Mucosa of rectum (tissue), 2 donors: ENCODE data around the gene IGDCC3.
A peak's percentile ranks its signal among the peaks of the same experiment; 100 is the strongest.

ENCODE experiments used
- H3K27ac ChIP-seq, 2 donors: one replicate each; pipeline ENCODE4 v1.7.0; 2013; ENCODE audit warnings: inconsistent platforms in 2 of 2, low read depth in 2 of 2, low read length in 2 of 2
- H3K27me3 ChIP-seq, 2 donors: one replicate each; pipeline ENCODE4 v1.7.0; 2013; ENCODE audit warnings: low read length in 2 of 2; ENCODE audit not compliant: control insufficient read depth in 2 of 2, insufficient read depth in 2 of 2
- H3K36me3 ChIP-seq, 2 donors: one replicate each; pipeline ENCODE4 v1.7.0; 2013; ENCODE audit warnings: low read length in 2 of 2; ENCODE audit not compliant: control insufficient read depth in 2 of 2, insufficient read depth in 2 of 2
- H3K4me1 ChIP-seq, 2 donors: one replicate each; pipeline ENCODE4 v1.7.0; 2013; ENCODE audit warnings: low read length in 2 of 2, mild to moderate bottlenecking in 1 of 2; ENCODE audit not compliant: control insufficient read depth in 2 of 2, insufficient read depth in 2 of 2
- H3K4me3 ChIP-seq, 2 donors: one replicate each; pipeline ENCODE4 v1.7.0; 2013; ENCODE audit warnings: low read length in 2 of 2
- H3K9ac ChIP-seq, 2 donors: one replicate each; pipeline ENCODE4 v1.7.0; 2013; ENCODE audit warnings: low read length in 2 of 2, low read depth in 1 of 2, mild to moderate bottlenecking in 1 of 2
- H3K9me3 ChIP-seq, 2 donors: one replicate each; pipeline ENCODE4 v1.7.0; 2013; ENCODE audit warnings: low read length in 2 of 2; ENCODE audit not compliant: control insufficient read depth in 2 of 2
- donor health status: healthy.
- donor health status: Normal muscosa, but diverticular disease.

Gene IGDCC3

GRCh38 chr15:65377976-65378366 lies at the start of gene IGDCC3:
IGDCC3 (minus strand) TSS chr15:65378002; CDS start chr15:65377788, 214 bp downstream.
- H3K36me3 ChIP-seq: no peaks in the 10 kb centered on the region
- H3K27ac ChIP-seq: no peak within 1 kb of the TSS
- H3K9me3 ChIP-seq: no peaks in the 10 kb centered on the region
- peaks cover 43 to 49% of the 10 kb centered on the region in 2 donors for H3K27me3 ChIP-seq
- H3K9ac ChIP-seq: no peak within 1 kb of the TSS
- peak within 1 kb of the TSS; percentile 58 to 60 for H3K4me3 ChIP-seq
- H3K4me1 ChIP-seq: peaks cover 7 to 9% of the 10 kb centered on the region in 2 donors

- no peak overlapping the region for H3K4me3 ChIP-seq
- no peaks in the 10 kb centered on the region for H3K9me3 ChIP-seq
- no peak overlapping the region for H3K9ac ChIP-seq
- peaks cover 6 to 8% of the 10 kb centered on the region in 2 donors for H3K4me1 ChIP-seq
- H3K27ac ChIP-seq: no peak overlapping the region
- peaks cover 11 to 13% of the 10 kb centered on the region in 2 donors for H3K27me3 ChIP-seq
- H3K36me3 ChIP-seq: no peaks in the 10 kb centered on the region
Observed at GRCh38 chr15:65426216-65426853, 48.5 kb upstream of the IGDCC3 start.

GRCh38 chr15:65424683-65425082 lies 46.9 kb upstream of the IGDCC3 start:
- Histone ChIP-seq H3K9ac (no peak overlapping the region), H3K9me3 (no peaks in the 10 kb centered on the region), H3K27me3 (peaks cover 21 to 25% of the 10 kb centered on the region in 2 donors), H3K36me3 (no peaks in the 10 kb centered on the region), H3K27ac (no peak overlapping the region), H3K4me3 (no peak overlapping the region), H3K4me1 (peaks cover 14 to 16% of the 10 kb centered on the region in 2 donors)

GRCh38 chr15:65423976-65424679 lies 46.3 kb upstream of the IGDCC3 start:
- Histone ChIP-seq H3K9me3 (no peaks in the 10 kb centered on the region), H3K27ac (no peak overlapping the region), H3K9ac (no peak overlapping the region), H3K4me3 (no peak overlapping the region), H3K4me1 (peaks cover 14 to 16% of the 10 kb centered on the region in 2 donors), H3K27me3 (peaks cover 21 to 25% of the 10 kb centered on the region in 2 donors), H3K36me3 (no peaks in the 10 kb centered on the region)

GRCh38 chr15:65423150-65423975 lies 45.6 kb upstream of the IGDCC3 start:
- Histone ChIP-seq H3K9me3 (no peaks in the 10 kb centered on the region), H3K27ac (no peak overlapping the region), H3K4me1 (peaks cover 14 to 16% of the 10 kb centered on the region in 2 donors), H3K36me3 (no peaks in the 10 kb centered on the region), H3K4me3 (peak overlapping the region in 1 of 2 donors; percentile 10), H3K27me3 (peaks cover 21 to 27% of the 10 kb centered on the region in 2 donors), H3K9ac (no peak overlapping the region)

GRCh38 chr15:65421360-65422215 lies 43.8 kb upstream of the IGDCC3 start:
- H3K27me3 ChIP-seq: peaks cover 21 to 28% of the 10 kb centered on the region in 2 donors
- H3K4me1 ChIP-seq: peaks cover 14 to 16% of the 10 kb centered on the region in 2 donors
- H3K36me3 ChIP-seq: no peaks in the 10 kb centered on the region
- peak overlapping the region; percentile 58 to 61 for H3K4me3 ChIP-seq
- H3K9ac ChIP-seq: peak overlapping the region; percentile 8 to 33
- no peaks in the 10 kb centered on the region for H3K9me3 ChIP-seq
- H3K27ac ChIP-seq: peak overlapping the region in 1 of 2 donors; percentile 70

GRCh38 chr15:65420975-65421359 lies 43.2 kb upstream of the IGDCC3 start:
- Histone ChIP-seq H3K4me1 (peaks cover 14 to 16% of the 10 kb centered on the region in 2 donors), H3K9me3 (no peaks in the 10 kb centered on the region), H3K36me3 (no peaks in the 10 kb centered on the region), H3K9ac (no peak overlapping the region), H3K4me3 (peak overlapping the region; percentile 31 to 37), H3K27ac (peak overlapping the region in 1 of 2 donors; percentile 21), H3K27me3 (peaks cover 21 to 28% of the 10 kb centered on the region in 2 donors)

GRCh38 chr15:65418596-65418995 lies 40.8 kb upstream of the IGDCC3 start:
- peaks cover 21 to 26% of the 10 kb centered on the region in 2 donors for H3K27me3 ChIP-seq
- no peak overlapping the region for H3K9ac ChIP-seq
- H3K4me3 ChIP-seq: no peak overlapping the region
- H3K27ac ChIP-seq: no peak overlapping the region
- peaks cover 14 to 16% of the 10 kb centered on the region in 2 donors for H3K4me1 ChIP-seq
- H3K9me3 ChIP-seq: no peaks in the 10 kb centered on the region
- H3K36me3 ChIP-seq: no peaks in the 10 kb centered on the region

- peaks cover 13 to 19% of the 10 kb centered on the region in 2 donors for H3K27me3 ChIP-seq
Observed at GRCh38 chr15:65416845-65417416, 39.1 kb upstream of the IGDCC3 start.

More at GRCh38 chr15:65416845-65417416, 39.1 kb upstream of the IGDCC3 start:
- peaks cover 11 to 13% of the 10 kb centered on the region in 2 donors for H3K4me1 ChIP-seq
- no peak overlapping the region for H3K9ac ChIP-seq
- H3K4me3 ChIP-seq: no peak overlapping the region
- H3K27ac ChIP-seq: no peak overlapping the region
- H3K36me3 ChIP-seq: no peaks in the 10 kb centered on the region
- no peaks in the 10 kb centered on the region for H3K9me3 ChIP-seq
